ENCODE measurements around the gene ADRA1B.

ADRA1B gene

GRCh38 chr5:160018945-160019625, 102.8 kb downstream of the ADRA1B start:
- no peak for DNase-seq (ENCODE audit: low spot score)

- DNase-seq (ENCODE audit: low spot score) = no peak
Measured at GRCh38 chr5:160020266-160020770, 104.0 kb downstream of the ADRA1B start.

GRCh38 chr5:160020964-160021363, 104.7 kb downstream of the ADRA1B start:
- no peak for DNase-seq (ENCODE audit: low spot score)

GRCh38 chr5:160021831-160022446, 105.7 kb downstream of the ADRA1B start:
- peak; percentile 74 for DNase-seq (ENCODE audit: low spot score)
